GM19438 (cell line): Measurements from ENCODE around the gene SH3BGRL3.

Experiments
- ATAC-seq: cut with Tn5 transposase; IDR thresholded peaks from one replicate; pipeline ENCODE4 v1.9.1; 2021; ENCODE audit warnings: low read depth; ENCODE audit not compliant: unreplicated experiment

The SH3BGRL3 gene

DNA sequence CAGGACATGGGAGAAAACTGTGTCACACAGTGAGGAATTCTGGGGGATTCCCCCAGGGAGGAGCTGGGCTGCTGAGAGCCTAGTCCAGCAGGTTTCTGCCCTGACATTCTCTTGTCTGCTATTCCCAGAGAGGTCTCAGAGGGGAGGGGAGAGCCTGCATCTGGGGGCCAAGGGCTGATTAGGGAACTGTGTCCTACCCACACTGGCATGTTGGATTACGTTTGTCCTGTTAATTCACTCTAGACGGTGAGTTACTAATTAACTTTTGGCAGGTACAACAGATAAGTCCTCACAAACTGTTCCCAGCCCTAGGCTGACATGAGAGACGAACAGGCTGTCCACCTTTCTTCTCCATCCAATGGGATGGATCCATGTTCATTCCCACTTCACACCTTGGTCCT is 2.6 kb upstream of the SH3BGRL3 start:
- no peak for ATAC-seq

DNA sequence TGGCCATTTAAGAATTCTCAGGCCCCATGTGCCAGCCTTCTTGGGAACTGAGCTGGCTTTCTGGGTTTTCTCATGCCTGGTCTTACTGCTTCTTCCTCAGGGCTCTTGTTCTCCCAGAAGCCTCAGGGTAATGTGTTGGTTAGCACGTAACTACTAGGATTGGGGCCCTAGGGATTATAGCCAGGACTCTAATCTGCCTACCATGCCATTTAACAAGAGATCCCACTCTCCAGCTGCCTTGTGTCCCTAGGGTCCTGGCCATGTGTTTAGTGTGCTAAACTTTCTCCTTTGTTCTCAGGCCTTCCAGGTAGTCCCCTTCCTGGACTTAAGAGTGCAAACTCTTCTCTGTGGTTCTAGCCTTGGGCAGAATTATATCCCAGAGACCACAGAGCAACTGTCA is 2.2 kb upstream of the SH3BGRL3 start:
- no peak for ATAC-seq

DNA sequence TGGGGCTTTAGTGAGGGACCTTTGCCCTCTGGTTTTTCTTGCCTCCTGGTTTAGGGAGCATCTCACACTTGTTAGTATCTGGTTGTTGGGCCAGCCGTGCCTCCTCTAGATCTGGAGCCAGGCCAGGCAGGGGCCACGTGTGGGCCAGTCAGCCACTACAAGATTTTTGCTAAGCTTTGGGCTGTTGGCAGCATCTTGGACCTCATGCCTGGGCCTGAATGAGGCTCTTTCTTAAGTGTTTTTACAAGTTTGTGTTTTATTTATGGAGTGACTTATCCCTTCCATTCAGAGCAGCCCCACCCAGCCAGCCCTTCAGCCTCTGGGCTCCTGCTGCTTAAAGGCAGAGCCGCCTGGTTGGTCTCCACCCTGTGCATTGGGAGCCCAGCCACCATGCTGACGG is 1.6 kb upstream of the SH3BGRL3 start:
- ATAC-seq, result no peak

DNA sequence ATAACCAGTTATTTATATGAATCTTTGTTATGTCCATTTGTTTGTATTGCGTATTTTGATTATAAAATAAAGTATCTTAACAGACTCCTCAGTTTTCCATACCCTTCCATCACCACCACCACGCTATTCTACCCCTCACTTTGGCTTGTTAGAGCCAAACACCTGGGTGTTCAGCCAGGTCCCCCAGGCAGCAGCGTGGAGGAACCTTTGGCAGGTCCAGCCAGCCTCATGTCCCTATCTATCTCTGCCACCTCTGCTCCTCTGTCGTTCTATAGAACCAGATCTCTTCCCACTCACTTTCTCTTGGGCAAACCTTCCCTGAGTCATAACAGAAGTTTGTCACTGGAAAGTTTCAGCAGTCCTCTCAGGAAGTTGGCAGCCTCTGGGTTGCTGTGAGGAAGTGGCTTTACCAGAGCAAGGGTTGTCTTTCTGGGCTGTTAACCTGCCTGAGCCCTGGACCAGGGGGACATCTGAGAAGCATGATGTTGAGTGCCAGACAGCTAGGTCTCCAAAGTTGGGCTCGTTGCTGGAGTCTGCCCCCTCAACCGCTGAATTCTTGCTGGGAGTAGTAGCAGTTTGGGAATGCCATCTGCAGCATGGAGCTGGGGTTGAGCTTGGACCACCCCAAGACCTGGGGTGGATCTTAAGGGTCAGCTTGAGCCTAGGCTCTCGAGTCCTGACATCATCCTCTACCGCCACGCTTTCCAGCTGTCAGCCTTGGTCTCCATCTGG is 996 bp upstream of the SH3BGRL3 start:
- no peak for ATAC-seq

DNA sequence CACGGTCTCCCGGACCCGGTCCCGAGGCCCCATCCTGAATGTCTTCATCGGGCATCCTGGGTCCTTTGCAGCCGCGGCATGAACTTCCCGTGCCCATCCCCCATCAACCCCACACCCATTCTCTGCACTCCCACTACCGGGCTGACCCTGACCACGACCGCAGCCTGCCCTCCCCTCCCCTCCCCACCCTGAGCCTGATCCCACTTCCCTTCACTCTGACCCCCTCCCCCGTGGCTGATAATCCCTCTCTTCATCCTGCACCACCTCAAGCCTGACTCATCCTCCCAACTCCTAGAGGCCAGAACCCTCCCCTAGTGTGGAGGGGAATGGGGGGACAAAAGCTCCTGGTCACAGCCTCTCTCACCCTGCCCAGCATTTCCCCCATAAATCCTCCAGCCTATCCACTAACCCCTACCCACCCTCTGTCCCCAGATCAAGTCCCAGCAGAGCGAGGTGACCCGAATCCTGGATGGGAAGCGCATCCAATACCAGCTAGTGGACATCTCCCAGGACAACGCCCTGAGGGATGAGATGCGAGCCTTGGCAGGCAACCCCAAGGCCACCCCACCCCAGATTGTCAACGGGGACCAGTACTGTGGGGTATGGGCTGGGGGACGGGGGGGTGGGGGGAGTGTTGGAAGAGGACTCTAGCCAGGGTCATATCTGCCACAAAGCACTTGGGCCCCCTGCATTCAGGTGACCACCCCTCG is 602 bp downstream of the SH3BGRL3 start:
- ATAC-seq, result no peak

DNA sequence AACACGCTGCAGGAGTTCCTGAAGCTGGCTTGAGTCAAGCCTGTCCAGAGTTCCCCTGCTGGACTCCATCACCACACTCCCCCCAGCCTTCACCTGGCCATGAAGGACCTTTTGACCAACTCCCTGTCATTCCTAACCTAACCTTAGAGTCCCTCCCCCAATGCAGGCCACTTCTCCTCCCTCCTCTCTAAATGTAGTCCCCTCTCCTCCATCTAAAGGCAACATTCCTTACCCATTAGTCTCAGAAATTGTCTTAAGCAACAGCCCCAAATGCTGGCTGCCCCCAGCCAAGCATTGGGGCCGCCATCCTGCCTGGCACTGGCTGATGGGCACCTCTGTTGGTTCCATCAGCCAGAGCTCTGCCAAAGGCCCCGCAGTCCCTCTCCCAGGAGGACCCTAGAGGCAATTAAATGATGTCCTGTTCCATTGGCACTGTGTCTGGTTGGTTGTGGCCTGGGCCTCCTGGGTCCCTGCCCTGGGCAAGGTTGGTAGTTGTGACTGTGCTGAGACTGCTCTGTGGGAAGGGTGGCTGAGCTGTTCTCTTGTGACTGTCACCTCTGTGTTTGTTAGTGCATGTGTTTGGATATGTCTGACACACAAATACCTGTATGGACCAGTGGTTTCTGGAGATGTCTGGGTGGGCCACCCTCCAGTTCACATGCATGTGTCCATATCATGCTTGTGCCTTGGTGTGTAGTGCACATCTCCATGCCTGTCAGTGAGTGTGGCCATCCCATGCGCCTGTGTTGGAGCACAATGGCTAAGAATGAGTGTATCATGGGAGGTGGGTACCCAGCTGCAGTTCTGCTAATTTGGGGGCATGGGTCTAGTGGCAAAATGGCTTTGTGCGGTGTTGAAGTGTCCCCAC is 1.4 kb downstream of the SH3BGRL3 start:
- no peak for ATAC-seq

DNA sequence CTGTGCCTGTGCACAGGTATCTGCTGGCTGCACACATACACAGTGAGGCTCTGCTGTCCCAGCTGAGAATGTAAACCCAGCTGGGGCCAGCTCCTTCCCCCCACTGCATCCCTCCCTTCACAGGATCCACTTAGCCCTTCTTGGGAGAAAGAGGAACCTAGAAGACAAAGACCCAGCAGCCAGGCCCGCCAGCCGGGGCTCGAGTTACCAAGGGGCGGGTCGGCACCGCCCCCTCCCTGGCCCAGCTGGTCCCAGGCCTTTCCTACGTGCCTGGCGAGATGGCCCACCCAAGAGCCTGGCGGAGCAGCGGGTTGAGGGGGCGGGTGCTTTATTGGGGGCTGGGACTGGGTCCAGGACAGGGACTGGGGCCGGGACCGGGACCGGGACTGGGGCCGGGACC is 2.1 kb downstream of the SH3BGRL3 start:
- no peak for ATAC-seq

DNA sequence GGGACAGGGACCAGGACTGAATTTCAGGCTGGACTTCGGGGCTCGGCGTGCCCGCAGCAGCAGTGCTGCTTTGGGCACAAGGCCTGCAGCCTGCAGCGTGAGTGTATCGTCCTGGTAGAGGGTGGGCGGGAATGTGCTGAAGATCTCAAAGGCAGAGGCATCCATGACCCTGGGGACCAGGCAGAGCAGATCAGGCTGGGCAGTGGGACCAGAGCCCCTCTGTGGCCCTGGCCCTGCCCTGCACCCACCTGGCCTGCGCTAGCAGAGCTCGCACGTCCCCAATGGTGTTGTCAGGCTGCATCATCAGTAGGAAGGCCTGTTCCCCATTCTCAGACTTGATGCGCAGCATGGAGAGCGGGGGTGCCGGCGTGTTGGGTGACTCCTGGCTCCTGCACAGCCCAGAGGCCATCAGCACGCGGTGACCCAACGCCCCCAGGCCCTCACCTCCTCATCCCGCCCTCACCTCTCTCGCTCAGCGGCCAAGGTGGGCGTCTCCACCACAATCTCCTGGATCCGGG is 2.6 kb downstream of the SH3BGRL3 start:
- ATAC-seq, result no peak

DNA sequence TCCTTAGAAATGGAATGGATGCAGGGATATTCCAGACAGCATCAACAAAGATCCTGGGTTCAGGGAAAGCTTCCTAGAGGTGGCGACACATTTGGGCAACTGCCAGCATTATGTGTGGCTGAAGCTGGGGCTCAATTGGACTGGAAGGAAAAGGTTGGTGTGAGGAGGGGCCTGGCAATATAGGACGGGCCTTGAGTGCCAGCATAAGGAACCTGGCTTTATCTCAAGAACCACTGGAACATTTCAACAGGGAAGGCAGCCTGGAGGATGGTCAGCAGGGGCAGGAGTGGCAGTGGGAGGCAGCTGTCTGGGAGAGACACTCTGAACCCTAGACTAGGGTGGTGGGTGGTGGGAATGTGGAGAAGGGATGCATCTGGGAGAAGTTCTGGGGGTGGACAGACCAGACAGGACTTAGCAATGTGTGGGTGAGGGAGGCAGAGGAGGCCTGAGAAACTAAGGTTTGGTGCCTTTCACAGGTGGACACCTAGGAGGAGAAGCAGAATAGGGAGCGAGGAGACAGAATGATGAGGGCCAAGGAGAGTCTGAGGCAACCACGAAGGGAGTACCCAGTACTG is 3.5 kb downstream of the SH3BGRL3 start:
- no peak for ATAC-seq

DNA sequence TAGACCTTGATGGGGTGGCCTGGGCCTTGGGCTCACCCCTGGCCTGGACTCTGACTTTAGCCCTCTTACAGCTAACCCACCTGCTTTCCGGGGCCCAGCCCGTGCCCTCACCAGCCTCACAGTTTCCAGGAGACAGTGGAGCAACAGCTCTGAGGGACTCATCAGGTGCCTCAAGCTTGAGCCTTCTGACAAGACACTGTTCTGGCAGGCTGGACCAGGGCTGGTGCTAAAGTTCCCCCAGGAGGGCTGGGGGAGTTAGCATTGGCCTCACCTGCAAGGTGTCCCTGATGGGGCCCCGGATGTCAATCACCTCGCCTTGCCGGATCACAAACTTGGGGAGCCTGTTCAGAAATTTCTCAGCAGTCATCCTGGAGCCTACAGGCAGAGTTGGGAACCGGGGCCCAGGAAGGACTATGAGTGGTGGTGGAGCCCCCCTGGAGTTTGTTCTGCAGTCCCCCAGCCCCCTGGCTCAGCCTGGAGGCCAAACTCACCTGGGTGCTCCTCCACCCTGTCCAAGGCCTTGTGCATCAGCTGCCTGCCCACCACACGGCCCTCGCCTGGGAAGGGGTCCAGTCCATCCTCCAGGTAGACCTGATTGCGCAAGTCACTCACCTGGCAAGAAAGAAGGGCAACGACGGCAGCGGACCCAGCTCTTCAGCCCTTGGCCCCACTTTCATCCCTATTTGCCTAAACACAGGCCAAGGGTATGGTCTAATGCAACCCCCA is 4.1 kb downstream of the SH3BGRL3 start:
- ATAC-seq, result no peak

DNA sequence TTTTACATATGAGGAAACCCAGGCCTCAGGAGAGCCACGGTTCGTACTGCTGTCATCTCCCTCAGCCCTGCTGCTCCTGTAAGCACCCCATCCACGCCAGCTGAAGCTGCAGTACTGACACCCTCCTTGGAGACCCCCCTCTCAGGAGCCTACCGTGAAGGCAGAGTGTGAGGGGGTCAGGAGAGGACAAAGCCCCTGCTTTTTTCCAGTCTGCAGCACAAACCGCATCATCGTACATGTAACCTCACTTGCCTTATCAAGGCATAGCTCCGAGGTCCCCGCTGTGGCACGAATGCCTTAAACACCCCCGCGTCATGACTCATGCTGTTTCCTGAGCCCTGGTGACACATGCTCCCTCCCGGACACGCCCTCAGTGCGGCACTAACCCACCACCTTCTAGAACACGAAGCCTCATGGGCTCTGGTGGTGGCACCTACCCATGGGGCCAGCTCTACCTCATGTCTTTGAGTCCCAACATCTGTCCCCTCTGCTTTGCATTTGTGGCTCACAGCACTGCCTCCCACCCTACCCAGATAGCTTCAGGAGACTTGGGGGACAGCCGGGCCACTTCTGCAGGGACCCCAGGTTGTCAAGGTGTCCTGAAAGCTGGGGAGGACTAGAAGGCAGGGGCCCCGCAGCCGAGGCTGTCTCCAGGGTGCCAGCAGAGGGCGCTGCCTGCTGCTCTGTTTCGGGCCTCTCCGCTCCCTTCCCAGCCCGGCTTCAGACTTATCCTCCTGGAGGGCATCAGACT is 4.9 kb downstream of the SH3BGRL3 start:
- no peak for ATAC-seq

DNA sequence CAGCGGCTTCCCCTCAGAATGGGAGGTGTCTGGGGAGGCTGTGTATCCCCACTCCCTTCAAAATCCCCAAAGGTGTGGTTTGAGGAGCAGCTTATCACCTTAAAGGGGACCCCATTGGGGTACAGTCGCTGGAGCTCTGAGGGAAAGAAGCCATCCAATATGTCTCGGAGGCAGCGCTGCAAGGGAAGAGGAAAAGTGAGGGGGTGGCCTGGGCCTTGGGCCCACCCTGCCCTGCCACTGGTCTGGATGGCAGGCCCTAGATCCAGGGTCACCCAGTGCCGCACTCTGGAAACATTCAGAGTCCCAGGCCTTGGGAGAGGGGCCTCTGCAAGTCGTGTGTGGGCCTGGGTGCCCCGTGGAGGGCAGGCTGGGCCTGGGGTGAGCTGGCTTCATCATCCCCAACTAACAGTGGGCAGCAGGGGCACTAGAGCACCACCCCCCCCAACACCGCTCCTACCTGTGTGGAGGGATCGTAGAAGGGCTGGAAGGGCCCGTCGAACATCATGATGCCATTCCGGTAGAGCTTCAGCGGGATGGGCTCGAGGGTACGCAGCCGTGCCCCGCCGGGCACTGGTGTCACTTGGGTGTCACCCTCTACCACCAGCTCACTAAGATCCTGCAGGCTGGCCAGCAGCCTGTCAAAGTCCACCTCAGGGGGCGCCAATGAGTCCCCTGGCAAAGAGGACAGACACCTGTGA is 5.6 kb downstream of the SH3BGRL3 start:
- ATAC-seq, result no peak

DNA sequence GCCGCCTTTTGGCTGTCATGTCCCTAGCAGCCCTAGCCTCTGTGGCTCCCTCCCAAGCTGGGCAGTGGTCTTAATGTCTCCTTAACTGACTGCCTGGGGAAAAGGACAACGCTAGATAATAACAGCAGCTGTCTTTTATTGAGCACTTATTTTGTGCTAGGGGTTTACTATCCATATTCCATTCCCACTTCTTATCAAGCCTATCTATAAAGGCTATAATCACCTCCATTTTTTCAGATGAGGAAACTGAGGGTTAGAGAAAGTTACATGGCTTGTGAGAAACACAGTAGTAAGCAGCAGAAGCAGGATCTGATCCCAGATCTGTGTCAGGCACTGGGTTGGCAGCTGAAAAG is 6.2 kb downstream of the SH3BGRL3 start:
- no peak for ATAC-seq

DNA sequence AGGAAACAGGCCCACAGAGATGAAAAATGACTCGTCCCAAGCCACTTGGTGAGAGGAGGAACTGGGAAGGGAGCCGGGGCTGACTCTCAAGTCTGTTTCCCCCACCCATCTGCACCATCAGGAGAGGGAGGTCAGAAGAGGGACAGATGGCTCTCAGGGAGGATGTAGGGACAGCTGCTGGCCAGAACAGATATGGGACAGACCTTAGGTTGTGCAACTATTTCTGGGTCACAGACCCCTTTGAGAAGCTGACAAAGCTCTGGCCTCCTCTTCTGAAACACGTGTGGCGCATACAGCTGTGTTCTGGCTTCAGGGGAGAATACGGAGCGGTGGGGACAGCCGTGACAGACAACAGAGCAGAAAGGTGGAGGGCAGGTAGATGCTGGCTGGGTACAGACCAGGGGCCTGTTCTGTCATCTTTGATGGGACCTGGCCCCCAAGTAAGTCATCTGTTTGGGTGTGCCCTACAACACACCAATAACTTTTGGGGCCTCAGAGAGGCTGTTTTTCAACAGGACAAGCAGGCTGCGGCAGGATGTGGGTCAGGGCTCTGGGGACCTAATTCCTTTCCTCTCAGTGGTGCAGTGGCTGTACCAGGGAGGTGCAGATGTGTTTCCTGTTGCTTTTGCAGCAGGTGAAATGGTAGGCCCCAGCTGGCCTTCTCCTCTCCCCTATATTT is 7.3 kb downstream of the SH3BGRL3 start:
- peak; percentile 40 for ATAC-seq

DNA sequence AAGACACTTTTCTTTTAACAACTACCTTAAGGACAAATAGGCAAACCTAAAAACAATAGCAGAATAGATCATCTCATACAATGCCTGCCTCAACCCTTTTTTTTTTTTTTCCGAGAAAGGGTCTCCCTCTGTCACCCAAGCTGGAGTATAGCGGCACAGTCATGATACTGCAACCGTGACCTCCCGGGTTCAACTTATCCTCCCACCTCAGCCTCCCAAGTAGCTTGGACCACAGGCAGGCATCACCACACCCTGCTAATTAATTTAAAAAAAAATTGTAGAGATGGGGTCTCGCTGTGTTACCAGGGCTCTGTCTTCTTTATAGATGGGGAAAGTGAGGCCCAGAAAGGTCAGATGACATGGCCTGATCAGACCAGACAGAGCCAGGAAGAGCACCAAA is 7.9 kb downstream of the SH3BGRL3 start:
- no peak for ATAC-seq

DNA sequence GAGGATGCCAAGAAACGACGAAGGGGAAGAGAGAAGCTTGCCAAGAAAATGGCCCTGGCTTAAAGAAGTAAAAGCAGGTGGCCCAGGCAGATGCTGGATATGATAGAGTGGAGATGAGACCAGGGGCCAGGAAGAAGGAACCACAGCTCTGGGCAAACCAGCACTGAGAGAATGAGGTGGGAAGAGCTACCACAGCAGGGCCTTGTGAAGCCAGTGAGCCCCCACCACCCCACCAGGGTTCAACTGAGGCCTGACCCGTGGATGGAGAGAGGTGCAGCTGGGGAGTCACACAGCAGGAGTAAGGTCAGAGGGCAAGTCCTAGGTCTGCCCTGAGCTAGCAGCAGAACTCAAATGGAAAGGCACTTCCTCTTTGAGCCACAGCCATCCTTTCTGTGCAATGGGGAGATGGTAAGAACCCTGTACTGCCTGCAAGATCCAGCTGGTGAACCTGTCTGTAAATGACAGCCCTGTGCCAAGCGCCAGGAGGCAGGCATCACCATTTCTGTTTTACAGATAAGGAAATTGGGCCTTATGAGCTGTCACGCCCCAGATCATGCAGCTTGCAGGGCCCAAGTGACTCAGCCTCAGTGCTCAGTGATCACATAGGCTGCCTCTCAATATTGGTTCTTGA is 8.5 kb downstream of the SH3BGRL3 start:
- no peak for ATAC-seq

DNA sequence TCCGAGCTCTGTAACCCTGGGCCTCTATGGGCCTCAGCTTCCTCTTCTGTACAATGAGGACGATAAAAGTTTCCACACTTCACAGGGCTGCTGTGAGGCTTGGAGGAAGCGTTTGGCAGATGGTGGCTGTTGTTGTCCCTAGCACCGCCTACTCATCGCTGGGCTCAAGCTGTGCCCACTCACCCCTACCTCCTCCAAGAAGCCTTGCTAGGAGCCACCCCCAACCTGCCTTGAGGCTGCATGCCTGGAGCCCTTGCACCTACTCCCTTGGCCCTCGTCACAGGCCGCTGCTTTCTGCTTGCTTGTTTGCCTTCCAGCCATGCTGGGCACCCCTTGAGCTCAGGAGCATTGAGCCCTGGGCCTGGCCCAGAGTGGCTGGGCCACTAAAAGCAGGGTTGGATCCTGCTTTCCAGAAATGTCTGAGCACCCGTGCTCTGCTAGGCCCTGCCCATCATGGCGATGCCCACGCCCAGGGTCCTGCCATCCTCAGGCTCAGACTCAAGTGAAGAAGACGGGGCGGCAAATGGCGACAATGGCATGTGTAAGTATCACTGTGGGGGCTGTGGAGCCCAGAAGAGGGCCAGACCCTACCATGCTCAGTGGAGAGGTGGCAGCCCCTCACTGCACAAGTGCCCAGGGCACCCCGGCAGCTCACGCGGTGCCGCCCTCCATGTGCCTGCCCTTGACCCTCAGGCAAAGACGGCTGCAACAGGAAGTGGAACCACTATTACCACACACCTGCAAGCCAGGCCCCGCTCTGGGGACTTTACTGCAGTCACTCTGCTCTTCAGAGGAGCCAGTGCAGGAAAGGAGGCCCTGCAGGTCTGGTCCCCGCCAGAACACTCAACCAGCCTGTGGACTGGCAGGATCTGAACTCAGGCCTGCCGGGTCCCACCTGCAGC is 9.5 kb downstream of the SH3BGRL3 start:
- peak; percentile 40 for ATAC-seq
